Psoas muscle (tissue), 8 donors: ENCODE data around the gene ST6GALNAC3. TPM values are rescaled to one million over a fixed set of nuclear protein-coding genes. Genes with fewer than 3 reads are reported as not detected.

ENCODE experiments used
- ATAC-seq, 4 donors: fragments of 200-7000 bp; cut with Tn5 transposase; one replicate each; pipeline ENCODE4 v1.9.1; 2020; ENCODE audit warnings: moderate library complexity in 3 of 4, mild to moderate bottlenecking in 2 of 4
- DNase-seq, 2 donors: peaks; one replicate each; pipeline ENCODE4 v3.0.0-alpha.2; 2020
- H3K27ac ChIP-seq: fragments of 200-600 bp; one replicate; pipeline ENCODE4 v1.8.0; 2022
- H3K27me3 ChIP-seq, 3 donors: fragments of 200-600 bp in 1 of 3; one replicate each; pipeline versions ENCODE4 v1.6.1 to v1.8.0; 2013 to 2022; ENCODE audit warnings: low read length in 2 of 3, mild to moderate bottlenecking in 2 of 3, moderate library complexity in 1 of 3; ENCODE audit not compliant: insufficient read depth in 3 of 3
- H3K36me3 ChIP-seq, 2 donors: fragments of 200-600 bp in 1 of 2; one replicate each; pipeline versions ENCODE4 v1.6.1 to v1.8.0; 2013 to 2022; ENCODE audit warnings: low read depth in 1 of 2, mild to moderate bottlenecking in 1 of 2, moderate library complexity in 1 of 2; ENCODE audit not compliant: insufficient read depth in 1 of 2
- H3K4me1 ChIP-seq: fragments of 200-600 bp; one replicate; pipeline ENCODE4 v1.8.0; 2022
- H3K4me3 ChIP-seq: fragments of 200-600 bp; one replicate; pipeline ENCODE4 v1.8.0; 2022; ENCODE audit warnings: mild to moderate bottlenecking
- H3K9me3 ChIP-seq: fragments of 200-600 bp; one replicate; pipeline ENCODE4 v1.8.0; 2022
- CTCF ChIP-seq: fragments of 200-600 bp; IDR thresholded peaks from one replicate; pipeline ENCODE4 v1.8.0; 2022; ENCODE audit warnings: antibody characterized with exemption
- WGBS, 3 donors: extraction: QIAGEN DNeasy Blood & Tissue Kit; methylation state at CpG; one replicate each; pipeline versions ENCODE4 v1.1.6 to v1.1.7; 2013; 5-methylcytosine and 5-hydroxymethylcytosine counted together
- intact Hi-C, 2 donors: fragments of 100-400 bp; cut with DNase I; formaldehyde crosslinking; loops; one replicate each; pipeline versions ENCODE4 v1.11.0 to v1.14.2; 2022
- polyA plus RNA-seq, 3 donors: library from polyadenylated mRNA; stranded (reverse); fragments of 200-250 nt; gene quantifications; one replicate each; pipeline ENCODE4 v1.2.3, GENCODE V29; 2013
- total RNA-seq, 4 donors: library from RNA; stranded (reverse); fragmentation: NEBNext Ultra II Directional in 2 of 4; extraction: Animal tissue kit (Norgen Biotek cat#: 25700) in 2 of 4; gene quantifications; one replicate each; pipeline versions ENCODE4 v1.2.1 to v1.2.4, GENCODE V29; 2021 to 2023
- donor health status: healthy with polysubstance abuse.
- donor health status: DM: no; HTN: no; CAD: no; lungs with moderate emphysema.
- donor health status: Bipolar disorder and iron deficiency.
- donor health status: healthy.
- donor health status: DM: yes; HTN: yes; CAD: no.
- donor health status: DM: no; HTN: no; CAD: no.
- donor health status: DM: no; HTN: no; CAD: no.
- donor health status: DM: yes; HTN: yes; CAD: no.

The ST6GALNAC3 gene
- total and polyA plus RNA-seq, 7 donors = 1.3 to 5.4 (median 2.3) TPM

- intact Hi-C loops = no loop called here
- 75 to 86% (median 77%) methylated on average over 2 of the region's 2 CpGs for WGBS, 3 donors
- H3K4me3 ChIP-seq = no peak overlapping the region
- H3K27me3 ChIP-seq = no peaks in the 10 kb centered on the region
- no peak for TF ChIP-seq CTCF
- no peaks in the 10 kb centered on the region for H3K36me3 ChIP-seq
- DNase-seq (no peak), ATAC-seq (no peak)
- no peak overlapping the region for H3K27ac ChIP-seq
- no peaks in the 10 kb centered on the region for H3K4me1 ChIP-seq
- no peaks in the 10 kb centered on the region for H3K9me3 ChIP-seq
Observed at GRCh38 chr1:76267631-76268030, 193.1 kb downstream of the ST6GALNAC3 start.

- 6 to 19% (median 17%) methylated on average over 2 of the region's 2 CpGs for WGBS, 3 donors
- no peak for ATAC-seq
Observed at GRCh38 chr1:76268341-76268740, 193.8 kb downstream of the ST6GALNAC3 start.

GRCh38 chr1:76269155-76269554 lies 194.6 kb downstream of the ST6GALNAC3 start:
- DNase-seq (no peak), ATAC-seq (peak in 2 of 4 donors; percentile 54 to 75)
- H3K27me3 ChIP-seq = no peaks in the 10 kb centered on the region
- H3K4me1 ChIP-seq = no peaks in the 10 kb centered on the region
- H3K4me3 ChIP-seq = no peak overlapping the region
- H3K9me3 ChIP-seq = no peaks in the 10 kb centered on the region
- no peak overlapping the region for H3K27ac ChIP-seq
- no peak for TF ChIP-seq CTCF
- intact Hi-C loops = no loop called here
- WGBS, 3 donors = 8 to 12% (median 12%) methylated on average over 2 of the region's 2 CpGs
- no peaks in the 10 kb centered on the region for H3K36me3 ChIP-seq

More at GRCh38 chr1:76268341-76268740, 193.8 kb downstream of the ST6GALNAC3 start:
- intact Hi-C loops = no loop called here
- no peaks in the 10 kb centered on the region for H3K9me3 ChIP-seq
- H3K36me3 ChIP-seq = no peaks in the 10 kb centered on the region
- H3K27ac ChIP-seq = no peak overlapping the region
- H3K4me3 ChIP-seq = no peak overlapping the region
- no peaks in the 10 kb centered on the region for H3K4me1 ChIP-seq
- no peaks in the 10 kb centered on the region for H3K27me3 ChIP-seq
- no peak for TF ChIP-seq CTCF
- no peak for DNase-seq

GRCh38 chr1:76274302-76274701 lies 199.8 kb downstream of the ST6GALNAC3 start:
- Histone ChIP-seq H3K4me3 (no peak overlapping the region), H3K27ac (no peak overlapping the region), H3K9me3 (no peaks in the 10 kb centered on the region), H3K4me1 (no peaks in the 10 kb centered on the region), H3K36me3 (no peaks in the 10 kb centered on the region), H3K27me3 (no peaks in the 10 kb centered on the region)
- WGBS, 3 donors = 97 to 100% (median 100%) methylated on average over 1 of the region's 1 CpG
- intact Hi-C loops = no loop called here
- DNase-seq = no peak
- no peak for TF ChIP-seq CTCF
- ATAC-seq = no peak

- no peaks in the 10 kb centered on the region for H3K36me3 ChIP-seq
- H3K27ac ChIP-seq = no peak overlapping the region
- no peak for TF ChIP-seq CTCF
- no peaks in the 10 kb centered on the region for H3K9me3 ChIP-seq
- intact Hi-C loops = no loop called here
- WGBS, 3 donors = 66 to 71% (median 69%) methylated on average over 3 of the region's 3 CpGs
- DNase-seq (no peak), ATAC-seq (no peak)
- H3K4me3 ChIP-seq = no peak overlapping the region
- no peaks in the 10 kb centered on the region for H3K27me3 ChIP-seq
- no peaks in the 10 kb centered on the region for H3K4me1 ChIP-seq
Observed at GRCh38 chr1:76274718-76275117, 200.2 kb downstream of the ST6GALNAC3 start.
